ENCODE data around the gene DUSP15.

GRCh38 chr20:31830406-31830981, 39.8 kb downstream of the DUSP15 start:
- TF ChIP-seq CTCF (IDR thresholded peaks at IDR 0.05; ENCODE audit: low read length) (no peak), EZH2 (IDR thresholded peaks at IDR 0.05; ENCODE audit: borderline replicate concordance, low read length) (no peak)
